Ascending aorta (tissue), 2 donors: ENCODE data around the gene CADPS2. TPM values are rescaled to one million over a fixed set of nuclear protein-coding genes. Genes with fewer than 3 reads are reported as not detected.

Source experiments
- DNase-seq, 2 donors: peaks; one replicate each; pipeline ENCODE4 v3.0.0-alpha.2; 2019; ENCODE audit warnings: low spot score in 2 of 2
- H3K27ac ChIP-seq, 2 donors: fragments of 200-600 bp; sonication (generic); one replicate each; pipeline ENCODE4 v1.5.1; 2016 to 2017; ENCODE audit warnings: mild to moderate bottlenecking in 1 of 2
- H3K27me3 ChIP-seq: fragments of 200-600 bp; sonication (generic); one replicate; pipeline ENCODE4 v1.5.1; 2017
- H3K36me3 ChIP-seq, 2 donors: fragments of 200-600 bp; sonication (generic); one replicate each; pipeline ENCODE4 v1.5.1; 2016
- H3K4me1 ChIP-seq, 2 donors: fragments of 200-600 bp; sonication (generic); one replicate each; pipeline ENCODE4 v1.5.1; 2016 to 2017; ENCODE audit warnings: mild to moderate bottlenecking in 1 of 2
- H3K4me3 ChIP-seq, 2 donors: fragments of 200-600 bp; sonication (generic); one replicate each; pipeline ENCODE4 v1.5.1; 2016 to 2017; ENCODE audit warnings: mild to moderate bottlenecking in 1 of 2
- H3K9me3 ChIP-seq, 2 donors: fragments of 200-600 bp; sonication (generic); one replicate each; pipeline ENCODE4 v1.5.1; 2016
- intact Hi-C: fragments of 100-400 bp; cut with DNase I; formaldehyde crosslinking; loops from one replicate; pipeline ENCODE4 v1.15.1; 2023
- total RNA-seq: library from RNA; depleted of rRNA; stranded (reverse); fragments of >200 nt; gene quantifications from one replicate; pipeline ENCODE4 v1.1.0, GENCODE V29; 2016
- TF ChIP-seq, protein P1 (sequence below), 3 experiments: fragments of 200-600 bp in 2 of 3; fragments of 450-650 bp in 1 of 3; sonication (generic) in 2 of 3; IDR thresholded peaks; one replicate each; pipeline ENCODE4 v1.5.1; 2016 to 2019; ENCODE audit warnings: antibody characterized with exemption in 3 of 3, mild to moderate bottlenecking in 1 of 3, moderate library complexity in 1 of 3

CADPS2 gene
- total RNA-seq, 1 donor from 2014 or later = 31.8 TPM

DNA sequence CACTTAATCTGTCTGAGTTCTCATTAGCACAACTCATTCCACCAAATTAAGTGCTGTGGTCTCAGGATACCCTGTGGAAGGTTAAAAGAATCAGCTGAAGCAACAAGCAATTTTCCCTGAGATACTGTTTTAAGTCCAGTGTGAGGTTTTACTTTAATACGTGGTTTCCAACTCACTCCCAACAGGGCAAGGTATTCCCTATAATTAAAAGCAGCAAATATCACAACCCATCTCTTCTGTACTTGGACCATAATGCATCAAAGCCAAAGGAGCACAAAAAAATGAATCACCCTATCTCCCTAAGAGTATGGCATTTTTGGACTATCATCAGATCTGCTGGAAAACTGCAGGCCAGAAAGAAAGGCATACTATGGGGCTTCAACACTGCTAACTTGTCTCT lies 4.9 kb downstream of the CADPS2 start:
- Histone ChIP-seq H3K4me1 (no peaks in the 10 kb centered on the region), H3K36me3 (no peaks in the 10 kb centered on the region), H3K27ac (no peak overlapping the region), H3K4me3 (peak overlapping the region in 1 of 2 donors; percentile 12), H3K27me3 (no peaks in the 10 kb centered on the region), H3K9me3 (no peaks in the 10 kb centered on the region)
- TF ChIP-seq, protein P1, sequence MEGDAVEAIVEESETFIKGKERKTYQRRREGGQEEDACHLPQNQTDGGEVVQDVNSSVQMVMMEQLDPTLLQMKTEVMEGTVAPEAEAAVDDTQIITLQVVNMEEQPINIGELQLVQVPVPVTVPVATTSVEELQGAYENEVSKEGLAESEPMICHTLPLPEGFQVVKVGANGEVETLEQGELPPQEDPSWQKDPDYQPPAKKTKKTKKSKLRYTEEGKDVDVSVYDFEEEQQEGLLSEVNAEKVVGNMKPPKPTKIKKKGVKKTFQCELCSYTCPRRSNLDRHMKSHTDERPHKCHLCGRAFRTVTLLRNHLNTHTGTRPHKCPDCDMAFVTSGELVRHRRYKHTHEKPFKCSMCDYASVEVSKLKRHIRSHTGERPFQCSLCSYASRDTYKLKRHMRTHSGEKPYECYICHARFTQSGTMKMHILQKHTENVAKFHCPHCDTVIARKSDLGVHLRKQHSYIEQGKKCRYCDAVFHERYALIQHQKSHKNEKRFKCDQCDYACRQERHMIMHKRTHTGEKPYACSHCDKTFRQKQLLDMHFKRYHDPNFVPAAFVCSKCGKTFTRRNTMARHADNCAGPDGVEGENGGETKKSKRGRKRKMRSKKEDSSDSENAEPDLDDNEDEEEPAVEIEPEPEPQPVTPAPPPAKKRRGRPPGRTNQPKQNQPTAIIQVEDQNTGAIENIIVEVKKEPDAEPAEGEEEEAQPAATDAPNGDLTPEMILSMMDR (IDR thresholded peaks at IDR 0.05) = no peak
- DNase-seq = no peak
- intact Hi-C loops = loop anchor here (10.0 kb wide), 2 partner anchors 737 to 863 kb away; partner anchors contain the start of genes AASS and WASL

DNA sequence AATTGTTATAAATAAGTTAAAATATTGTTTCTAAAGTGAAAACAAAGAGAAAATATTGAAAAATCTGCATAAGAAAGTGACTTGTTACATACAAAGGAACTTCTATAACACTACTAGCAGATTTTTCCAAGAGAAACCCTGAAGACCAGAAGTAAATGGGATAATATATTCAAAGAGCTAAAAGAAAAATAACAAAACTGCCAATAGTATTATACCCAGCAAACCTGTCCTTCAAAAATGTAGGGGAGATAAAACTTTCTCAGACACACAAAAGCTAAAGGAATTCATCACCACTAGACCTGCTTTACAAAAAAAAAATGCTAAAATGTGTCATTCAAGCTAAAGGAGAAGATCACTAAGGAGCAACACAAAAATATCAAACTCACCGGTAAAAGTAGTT lies 17.0 kb downstream of the CADPS2 start:
- Histone ChIP-seq H3K9me3 (peaks cover 14 to 32% of the 10 kb centered on the region in 2 donors), H3K27ac (no peak overlapping the region), H3K4me1 (no peaks in the 10 kb centered on the region), H3K27me3 (no peaks in the 10 kb centered on the region), H3K36me3 (no peaks in the 10 kb centered on the region), H3K4me3 (no peak overlapping the region)
- intact Hi-C loops = no loop called here
- TF ChIP-seq, protein P1 (IDR thresholded peaks at IDR 0.05) = no peak
- no peak for DNase-seq

DNA sequence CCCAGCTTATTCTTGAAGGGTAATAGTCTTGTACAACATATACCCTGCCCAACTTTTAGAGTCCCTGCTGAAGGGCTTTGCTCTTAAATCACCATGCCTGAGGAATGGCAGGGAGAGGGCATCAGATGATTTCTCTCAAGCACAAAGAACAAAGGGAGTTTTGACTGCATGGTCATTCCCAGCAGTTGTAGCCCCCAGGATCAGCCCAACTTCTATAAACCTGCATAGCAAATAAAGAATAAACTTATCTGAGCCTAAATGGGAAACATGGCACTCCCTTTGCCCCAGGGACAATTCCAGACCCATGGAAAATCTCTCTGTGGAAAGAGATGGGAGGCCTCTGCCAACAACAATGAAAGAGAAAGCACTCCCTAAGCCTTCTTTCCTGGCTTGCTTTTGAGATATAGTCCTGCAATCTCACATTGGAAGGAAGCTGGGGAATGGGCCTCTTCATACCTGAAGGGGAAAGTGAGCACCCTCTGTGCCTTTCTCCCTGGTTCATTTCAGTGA lies 18.7 kb downstream of the CADPS2 start:
- Histone ChIP-seq H3K27me3 (no peaks in the 10 kb centered on the region), H3K4me3 (no peak overlapping the region), H3K27ac (no peak overlapping the region), H3K36me3 (no peaks in the 10 kb centered on the region), H3K4me1 (no peaks in the 10 kb centered on the region), H3K9me3 (peaks cover 14 to 32% of the 10 kb centered on the region in 2 donors)
- no peak for DNase-seq
- intact Hi-C loops = no loop called here
- TF ChIP-seq, protein P1 (IDR thresholded peaks at IDR 0.05) = no peak

DNA sequence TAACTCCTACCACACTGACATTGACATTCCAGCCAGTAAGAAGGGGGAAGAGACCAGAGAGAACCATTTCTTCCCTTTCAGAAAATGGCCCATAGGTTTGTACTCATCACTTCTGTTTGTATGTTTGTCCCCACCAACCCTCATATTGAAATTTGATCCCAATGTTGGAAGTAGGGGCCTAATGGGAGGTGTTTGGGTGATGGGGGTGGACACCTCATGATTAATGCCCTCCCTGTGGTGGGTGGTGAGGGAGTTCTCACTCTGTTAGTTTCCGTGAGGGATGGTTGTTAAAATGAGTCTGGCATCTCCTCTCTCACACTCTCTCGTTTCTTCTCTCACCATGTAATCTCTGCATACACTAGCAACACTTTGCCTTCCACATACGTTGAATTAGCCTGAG lies 21.4 kb downstream of the CADPS2 start:
- H3K27me3 ChIP-seq = no peaks in the 10 kb centered on the region
- peaks cover 10 to 21% of the 10 kb centered on the region in 2 donors for H3K9me3 ChIP-seq
- TF ChIP-seq, protein P1 (IDR thresholded peaks at IDR 0.05) = no peak
- intact Hi-C loops = no loop called here
- H3K27ac ChIP-seq = no peak overlapping the region
- no peaks in the 10 kb centered on the region for H3K4me1 ChIP-seq
- no peak for DNase-seq
- H3K4me3 ChIP-seq = no peak overlapping the region
- H3K36me3 ChIP-seq = no peaks in the 10 kb centered on the region

DNA sequence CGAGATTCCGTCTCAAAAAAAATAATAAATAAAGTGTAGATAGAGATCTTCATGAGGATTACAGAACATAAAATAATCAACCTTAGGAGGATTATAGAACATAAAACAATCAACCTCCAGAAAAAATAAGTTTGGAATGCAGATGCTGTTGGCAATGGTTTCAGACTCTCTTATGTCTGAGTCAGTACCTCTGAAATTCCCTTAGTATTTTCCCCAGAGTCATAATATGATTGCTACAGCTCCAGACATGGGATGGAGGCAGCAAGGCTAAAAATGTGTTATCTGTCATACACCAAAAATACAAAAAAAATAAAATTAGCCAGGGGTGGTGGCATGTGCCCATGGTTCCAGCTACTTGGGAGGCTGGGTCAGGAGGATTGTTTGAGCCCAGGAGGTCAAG lies 22.2 kb downstream of the CADPS2 start:
- no peak overlapping the region for H3K27ac ChIP-seq
- no peak overlapping the region for H3K4me3 ChIP-seq
- H3K27me3 ChIP-seq = no peaks in the 10 kb centered on the region
- TF ChIP-seq, protein P1 (IDR thresholded peaks at IDR 0.05) = no peak
- peaks cover 2 to 13% of the 10 kb centered on the region in 2 donors for H3K9me3 ChIP-seq
- no peak for DNase-seq
- H3K4me1 ChIP-seq = no peaks in the 10 kb centered on the region
- intact Hi-C loops = no loop called here
- no peaks in the 10 kb centered on the region for H3K36me3 ChIP-seq

DNA sequence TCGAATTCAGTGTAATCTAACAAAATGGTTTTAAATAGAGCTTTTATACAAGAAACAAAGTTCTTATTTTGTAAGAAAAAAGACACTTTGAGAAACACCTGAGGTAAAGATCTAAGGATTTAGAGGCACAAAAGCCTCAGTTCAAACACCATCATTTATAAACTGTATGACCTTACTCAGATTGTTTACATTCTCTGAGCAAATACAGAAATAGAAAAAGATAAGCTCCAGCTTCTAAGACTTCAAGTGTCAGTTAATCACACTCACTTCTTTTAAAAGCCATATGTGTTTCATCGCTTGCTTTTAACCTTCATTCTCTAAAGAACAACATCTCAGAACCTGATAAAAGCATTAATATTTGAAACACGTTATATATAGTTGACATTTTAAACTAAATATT lies 27.9 kb downstream of the CADPS2 start:
- intact Hi-C loops = no loop called here

More for the DNA sequence above, 27.9 kb downstream of the CADPS2 start:
- H3K9me3 ChIP-seq = no peaks in the 10 kb centered on the region
- no peaks in the 10 kb centered on the region for H3K27me3 ChIP-seq
- TF ChIP-seq, protein P1 (IDR thresholded peaks at IDR 0.05) = no peak
- H3K27ac ChIP-seq = no peak overlapping the region
- DNase-seq = no peak
- H3K36me3 ChIP-seq = no peaks in the 10 kb centered on the region
- H3K4me3 ChIP-seq = no peak overlapping the region
- no peaks in the 10 kb centered on the region for H3K4me1 ChIP-seq
